ENCODE data around the gene REG1B.

REG1B gene

GRCh38 chr2:79122676-79123075 lies 34.9 kb upstream of the REG1B start:
- H3K4me3 ChIP-seq = no peak overlapping the region
- no peak for TF ChIP-seq CTCF (IDR thresholded peaks at IDR 0.05)
- no peak overlapping the region for H3K27ac ChIP-seq
- DNase-seq (ENCODE audit: low spot score) = no peak

DNA sequence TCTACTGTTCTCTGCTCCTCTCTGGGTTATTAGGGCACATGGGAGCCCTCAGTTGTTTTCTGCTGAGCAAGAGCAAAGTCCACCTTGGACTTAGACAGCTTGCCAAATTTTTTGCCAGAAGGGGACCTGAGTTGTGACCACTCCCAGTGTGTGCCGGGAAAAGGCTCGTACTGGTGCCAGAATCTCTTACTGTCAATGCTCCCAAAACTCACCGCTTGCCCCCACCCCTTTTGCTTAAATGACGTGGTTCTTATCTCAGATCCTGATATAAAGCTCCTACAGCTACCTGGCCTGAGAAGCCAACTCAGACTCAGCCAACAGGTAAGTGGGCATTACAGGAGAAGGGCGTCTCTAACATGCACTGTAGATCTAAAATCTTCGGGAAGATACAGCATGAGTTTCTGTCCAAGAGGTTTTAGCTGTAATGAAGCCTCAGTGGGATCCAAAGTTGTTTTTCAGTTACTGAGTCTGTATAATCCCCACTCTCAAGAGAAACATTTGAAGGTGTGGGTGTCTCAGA lies 32.5 kb upstream of the REG1B start, which contains the start of gene REG1A:
Gene REG1A, plus strand, starts transcription at position 295 of the 520 bp plus-strand sequence. CDS start 374 bp downstream, outside the sequence.
- no peak within 1 kb of the TSS for H3K4me3 ChIP-seq
- DNase-seq (ENCODE audit: low spot score) = no peak
- H3K27ac ChIP-seq = no peak within 1 kb of the TSS
- TF ChIP-seq CTCF (IDR thresholded peaks at IDR 0.05) = no peak

DNA sequence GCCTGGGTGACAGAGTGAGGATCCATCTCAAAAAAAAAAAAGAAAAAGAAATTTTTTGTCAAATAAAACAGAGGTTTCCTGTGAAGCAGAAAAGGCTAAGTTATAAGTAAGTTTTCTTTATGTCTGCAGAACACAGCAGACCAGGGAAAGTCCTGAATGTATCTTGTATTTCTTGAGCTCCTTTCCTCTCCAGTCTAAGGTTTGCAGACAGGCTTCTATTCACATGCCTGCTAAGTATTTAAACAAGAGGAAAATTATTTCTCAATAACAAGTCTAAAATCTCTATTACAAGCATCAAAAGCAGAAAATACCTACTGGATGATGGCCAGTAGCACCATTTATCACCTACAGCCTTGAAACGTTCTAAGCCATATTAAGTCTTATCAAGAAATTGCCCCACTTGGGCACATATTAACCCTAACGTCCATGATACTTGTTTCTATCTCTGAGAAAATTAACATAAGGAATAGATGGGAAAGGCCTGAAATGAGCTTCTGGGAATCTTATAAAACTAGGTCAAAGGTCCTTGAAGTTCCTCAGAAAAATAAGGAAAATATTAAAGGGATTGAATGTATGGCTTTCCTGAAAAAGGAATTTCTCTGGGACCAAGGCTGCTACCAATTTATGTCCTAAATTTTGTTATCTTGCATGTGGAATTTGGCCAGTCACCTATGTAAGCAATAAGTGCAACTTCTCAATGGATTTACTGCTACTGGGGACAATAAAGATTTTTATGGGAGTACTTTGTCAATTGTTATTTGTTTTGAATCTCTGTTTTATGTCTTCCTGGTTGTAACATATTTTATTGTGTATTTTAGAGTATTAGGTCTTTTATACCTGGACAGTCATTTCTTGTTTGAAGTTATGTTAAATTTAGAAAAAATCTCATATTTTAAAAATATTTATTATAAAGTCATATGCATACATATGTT lies 29.5 kb upstream of the REG1B start:
- DNase-seq (ENCODE audit: low spot score) = no peak
- TF ChIP-seq CTCF (IDR thresholded peaks at IDR 0.05) = no peak
- H3K4me3 ChIP-seq = no peak overlapping the region

DNA sequence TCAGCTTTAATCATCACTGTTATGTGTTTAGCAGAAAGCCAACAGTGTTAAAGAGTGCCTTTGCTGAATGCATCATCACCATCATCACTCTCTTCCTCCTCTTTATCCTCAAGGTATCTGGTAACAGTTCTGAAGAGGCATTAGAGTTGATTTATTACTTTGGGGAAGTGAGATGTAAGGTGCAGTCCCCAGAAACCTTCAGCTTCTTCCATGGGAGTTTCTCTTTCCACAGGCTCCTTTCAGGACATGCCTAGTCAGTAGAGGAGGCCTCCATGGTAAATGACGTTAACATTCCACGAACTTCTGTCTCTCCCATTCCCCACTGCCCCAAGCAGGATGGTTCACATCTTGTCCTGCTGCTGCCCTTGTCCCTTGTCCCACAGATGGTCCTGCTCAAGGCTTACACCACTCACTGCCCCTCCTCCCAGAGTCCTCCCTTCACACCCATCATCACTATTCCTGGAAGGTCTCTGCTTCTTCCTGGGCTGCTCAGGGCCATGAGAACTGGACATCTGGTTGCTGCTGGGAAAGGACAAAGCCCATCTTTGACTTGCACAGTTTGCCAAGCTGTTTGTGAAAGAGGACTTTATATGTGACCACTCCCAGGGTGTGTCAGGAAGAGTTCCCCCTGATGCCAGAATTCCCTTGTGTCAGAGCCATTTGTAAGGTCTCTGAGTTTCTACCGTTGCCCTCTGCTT lies 27.2 kb upstream of the REG1B start:
- Histone ChIP-seq H3K27ac (no peak overlapping the region), H3K4me3 (no peak overlapping the region)
- no peak for DNase-seq (ENCODE audit: low spot score)
- no peak for TF ChIP-seq CTCF (IDR thresholded peaks at IDR 0.05)

More for the DNA sequence above, 29.5 kb upstream of the REG1B start:
- no peak overlapping the region for H3K27ac ChIP-seq

DNA sequence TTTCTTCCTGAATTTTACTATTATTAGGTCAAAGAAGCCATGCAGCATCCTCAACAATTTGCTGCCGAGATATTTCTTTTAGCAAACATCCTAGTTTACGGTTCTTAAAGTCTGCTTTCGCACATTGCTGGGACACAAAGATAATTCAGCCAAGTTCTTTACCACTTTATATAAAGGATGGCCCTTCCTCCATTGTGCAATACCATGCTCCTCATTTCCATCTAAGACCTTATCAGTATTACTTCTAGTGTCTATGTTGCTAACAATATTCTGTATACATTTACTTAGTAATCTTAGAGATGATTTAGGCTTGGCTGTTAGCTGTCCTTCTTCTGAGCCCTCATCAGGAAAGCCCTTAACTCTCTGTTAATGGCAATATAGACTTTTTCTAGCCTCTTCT lies 24.5 kb upstream of the REG1B start:
- no peak for TF ChIP-seq CTCF (IDR thresholded peaks at IDR 0.05)
- DNase-seq (ENCODE audit: low spot score) = no peak
- H3K4me3 ChIP-seq = no peak overlapping the region
- no peak overlapping the region for H3K27ac ChIP-seq

GRCh38 chr2:79105259-79105658 lies 17.5 kb upstream of the REG1B start:
- H3K27ac ChIP-seq = no peak overlapping the region
- TF ChIP-seq CTCF (IDR thresholded peaks at IDR 0.05) = no peak
- DNase-seq (ENCODE audit: low spot score) = no peak
- no peak overlapping the region for H3K4me3 ChIP-seq

Data from coronary artery (tissue), 2 donors.